Measurements from ENCODE around the gene PCSK2. TPM values are rescaled to one million over a fixed set of nuclear protein-coding genes. Genes with fewer than 3 reads are reported as not detected.

PCSK2 gene
- total RNA-seq, 3 donors from 2014 or later (not counting 1 experiment from before 2014, with no cell fraction given), result not detected

DNA sequence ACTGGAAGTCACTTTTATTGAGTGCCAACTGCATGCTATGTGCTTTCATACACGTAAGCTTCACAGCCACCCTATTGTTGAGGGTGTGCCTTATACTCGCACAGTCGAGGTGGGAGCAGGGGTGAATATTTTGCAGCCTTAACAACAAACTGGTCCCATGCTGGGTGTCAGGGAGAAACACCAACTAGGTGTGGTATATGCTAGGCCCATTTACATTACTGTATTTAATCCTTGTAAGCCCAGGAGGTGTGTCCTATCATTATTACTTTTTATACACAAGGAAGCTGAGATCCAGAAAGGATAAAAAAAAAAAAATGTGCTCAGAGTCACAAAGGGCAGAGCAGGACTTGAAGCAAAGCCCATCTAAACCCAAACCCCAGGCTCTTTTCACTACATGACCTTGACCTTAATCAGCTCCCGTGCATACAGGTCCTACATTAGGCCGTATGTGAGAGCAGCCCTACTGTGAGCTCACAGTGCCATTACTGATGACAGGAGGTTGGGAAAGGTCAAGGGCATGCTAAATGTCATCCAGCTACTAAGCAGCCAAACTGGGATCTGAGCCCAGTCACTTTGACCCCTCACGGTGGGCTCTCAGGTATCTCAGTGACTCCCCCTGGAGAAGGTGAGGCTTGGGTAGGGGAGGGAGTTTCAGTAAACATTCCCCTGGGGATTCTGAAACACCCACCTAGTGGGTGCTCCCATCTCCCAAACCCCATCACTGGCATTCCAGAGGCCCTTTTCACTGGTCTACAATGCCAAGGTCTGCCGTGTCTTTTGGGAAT is 242.6 kb downstream of the PCSK2 start:
- H3K4me1 Mint-ChIP-seq, result no peaks in the 10 kb centered on the region
- Histone ChIP-seq H3K36me3 (ENCODE audit: control insufficient read depth, insufficient read depth, low read length) (no peaks in the 10 kb centered on the region), H3K9me3 (ENCODE audit: control insufficient read depth, insufficient read depth, low read length) (no peaks in the 10 kb centered on the region), H3K27ac (ENCODE audit: low read length) (no peak overlapping the region), H3K27me3 (ENCODE audit: control insufficient read depth, insufficient read depth, low read length) (no peaks in the 10 kb centered on the region), H3K4me1 (ENCODE audit: control insufficient read depth, insufficient read depth, low read length) (no peaks in the 10 kb centered on the region), H3K4me3 (ENCODE audit: low read length) (no peak overlapping the region)
- peaks cover under 1 to 7% of the 10 kb centered on the region in 2 donors for H3K27me3 Mint-ChIP-seq (ENCODE audit: low read depth in 2 of 2)
- WGBS (ENCODE audit: insufficient coverage), result 92% methylated on average over 5 of the region's 7 CpGs
- ATAC-seq, result no peak
- no peak overlapping the region for H3K27ac Mint-ChIP-seq
- TF ChIP-seq, protein P1, sequence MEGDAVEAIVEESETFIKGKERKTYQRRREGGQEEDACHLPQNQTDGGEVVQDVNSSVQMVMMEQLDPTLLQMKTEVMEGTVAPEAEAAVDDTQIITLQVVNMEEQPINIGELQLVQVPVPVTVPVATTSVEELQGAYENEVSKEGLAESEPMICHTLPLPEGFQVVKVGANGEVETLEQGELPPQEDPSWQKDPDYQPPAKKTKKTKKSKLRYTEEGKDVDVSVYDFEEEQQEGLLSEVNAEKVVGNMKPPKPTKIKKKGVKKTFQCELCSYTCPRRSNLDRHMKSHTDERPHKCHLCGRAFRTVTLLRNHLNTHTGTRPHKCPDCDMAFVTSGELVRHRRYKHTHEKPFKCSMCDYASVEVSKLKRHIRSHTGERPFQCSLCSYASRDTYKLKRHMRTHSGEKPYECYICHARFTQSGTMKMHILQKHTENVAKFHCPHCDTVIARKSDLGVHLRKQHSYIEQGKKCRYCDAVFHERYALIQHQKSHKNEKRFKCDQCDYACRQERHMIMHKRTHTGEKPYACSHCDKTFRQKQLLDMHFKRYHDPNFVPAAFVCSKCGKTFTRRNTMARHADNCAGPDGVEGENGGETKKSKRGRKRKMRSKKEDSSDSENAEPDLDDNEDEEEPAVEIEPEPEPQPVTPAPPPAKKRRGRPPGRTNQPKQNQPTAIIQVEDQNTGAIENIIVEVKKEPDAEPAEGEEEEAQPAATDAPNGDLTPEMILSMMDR (IDR thresholded peaks at IDR 0.05), result no peak
- no peak for DNase-seq
- no peaks in the 10 kb centered on the region for H3K36me3 Mint-ChIP-seq
- no peaks in the 10 kb centered on the region for H3K9me3 Mint-ChIP-seq
- intact Hi-C loops (cut with micrococcal nuclease), result no loop called here
- H3K4me3 Mint-ChIP-seq, result no peak overlapping the region

GRCh38 chr20:17470521-17470920 is 243.7 kb downstream of the PCSK2 start:
- H3K9me3 Mint-ChIP-seq, result no peaks in the 10 kb centered on the region
- Histone ChIP-seq H3K27me3 (ENCODE audit: control insufficient read depth, insufficient read depth, low read length) (no peaks in the 10 kb centered on the region), H3K9me3 (ENCODE audit: control insufficient read depth, insufficient read depth, low read length) (no peaks in the 10 kb centered on the region), H3K4me3 (ENCODE audit: low read length) (no peak overlapping the region), H3K4me1 (ENCODE audit: control insufficient read depth, insufficient read depth, low read length) (no peaks in the 10 kb centered on the region), H3K36me3 (ENCODE audit: control insufficient read depth, insufficient read depth, low read length) (no peaks in the 10 kb centered on the region), H3K27ac (ENCODE audit: low read length) (no peak overlapping the region)
- no peak for DNase-seq
- TF ChIP-seq, protein P1 (IDR thresholded peaks at IDR 0.05), result no peak
- H3K36me3 Mint-ChIP-seq, result no peaks in the 10 kb centered on the region
- no peak for ATAC-seq
- H3K27ac Mint-ChIP-seq, result no peak overlapping the region
- H3K4me3 Mint-ChIP-seq, result no peak overlapping the region
- WGBS (ENCODE audit: insufficient coverage), result 76% methylated on average over 3 of the region's 5 CpGs
- intact Hi-C loops (cut with micrococcal nuclease), result no loop called here
- peaks cover 0 to 7% of the 10 kb centered on the region in 2 donors for H3K27me3 Mint-ChIP-seq (ENCODE audit: low read depth in 2 of 2)
- H3K4me1 Mint-ChIP-seq, result no peaks in the 10 kb centered on the region

DNA sequence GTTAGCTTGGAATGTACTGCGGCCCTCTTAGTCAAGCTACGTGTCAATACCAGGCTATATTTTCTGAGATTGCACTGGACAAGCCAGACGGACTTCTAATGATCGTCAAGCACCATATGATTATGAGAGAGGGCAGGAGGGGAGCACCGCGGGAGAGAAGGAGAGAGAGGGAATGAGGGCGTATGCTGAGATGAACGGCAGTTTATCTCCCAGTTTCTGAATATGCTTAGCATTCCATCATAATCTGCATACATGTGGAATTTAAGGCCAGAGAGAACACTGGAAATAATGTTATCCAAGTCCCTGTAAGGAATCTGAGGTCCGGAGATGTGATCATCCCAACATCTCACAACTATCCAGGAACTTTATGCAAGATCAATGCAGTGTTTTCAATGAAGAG is 244.1 kb downstream of the PCSK2 start:
- H3K27me3 Mint-ChIP-seq (ENCODE audit: low read depth in 2 of 2), result peaks cover 0 to 7% of the 10 kb centered on the region in 2 donors
- H3K27ac ChIP-seq (ENCODE audit: low read length), result no peak overlapping the region
- H3K9me3 ChIP-seq (ENCODE audit: control insufficient read depth, insufficient read depth, low read length), result no peaks in the 10 kb centered on the region
- DNase-seq (no peak), ATAC-seq (no peak)
- no peak overlapping the region for H3K27ac Mint-ChIP-seq
- H3K4me1 ChIP-seq (ENCODE audit: control insufficient read depth, insufficient read depth, low read length), result no peaks in the 10 kb centered on the region
- 94% methylated on average over 8 of the region's 9 CpGs for WGBS (ENCODE audit: insufficient coverage)
- TF ChIP-seq, protein P1 (IDR thresholded peaks at IDR 0.05), result no peak
- H3K9me3 Mint-ChIP-seq, result no peaks in the 10 kb centered on the region
- no peak overlapping the region for H3K4me3 Mint-ChIP-seq
- H3K4me1 Mint-ChIP-seq, result no peaks in the 10 kb centered on the region
- no peaks in the 10 kb centered on the region for H3K36me3 ChIP-seq (ENCODE audit: control insufficient read depth, insufficient read depth, low read length)
- no peaks in the 10 kb centered on the region for H3K27me3 ChIP-seq (ENCODE audit: control insufficient read depth, insufficient read depth, low read length)
- no peak overlapping the region for H3K4me3 ChIP-seq (ENCODE audit: low read length)
- no peaks in the 10 kb centered on the region for H3K36me3 Mint-ChIP-seq
- intact Hi-C loops (cut with micrococcal nuclease), result no loop called here
